GM08714 (cell line): ENCODE data around the gene CCDC88A.
"Not testable (repeated sequence)": the region's sequence is repeated elsewhere in the genome, so short reads cannot be mapped to it uniquely, and the experiment has no call there.

ENCODE experiments used
- H3K4me3 ChIP-seq: fragments of 200-500 bp; sonication (Bioruptor generic); 2 replicates; pipeline ENCODE4 v1.5.1; 2014; ENCODE audit warnings: mild to moderate bottlenecking, low read length, inconsistent platforms
- ZNF274 ChIP-seq: IDR thresholded peaks from 2 replicates; pipeline ENCODE4 v1.6.1; 2012; ENCODE audit warnings: mild to moderate bottlenecking, low read depth, low read length

Gene CCDC88A, protein sequence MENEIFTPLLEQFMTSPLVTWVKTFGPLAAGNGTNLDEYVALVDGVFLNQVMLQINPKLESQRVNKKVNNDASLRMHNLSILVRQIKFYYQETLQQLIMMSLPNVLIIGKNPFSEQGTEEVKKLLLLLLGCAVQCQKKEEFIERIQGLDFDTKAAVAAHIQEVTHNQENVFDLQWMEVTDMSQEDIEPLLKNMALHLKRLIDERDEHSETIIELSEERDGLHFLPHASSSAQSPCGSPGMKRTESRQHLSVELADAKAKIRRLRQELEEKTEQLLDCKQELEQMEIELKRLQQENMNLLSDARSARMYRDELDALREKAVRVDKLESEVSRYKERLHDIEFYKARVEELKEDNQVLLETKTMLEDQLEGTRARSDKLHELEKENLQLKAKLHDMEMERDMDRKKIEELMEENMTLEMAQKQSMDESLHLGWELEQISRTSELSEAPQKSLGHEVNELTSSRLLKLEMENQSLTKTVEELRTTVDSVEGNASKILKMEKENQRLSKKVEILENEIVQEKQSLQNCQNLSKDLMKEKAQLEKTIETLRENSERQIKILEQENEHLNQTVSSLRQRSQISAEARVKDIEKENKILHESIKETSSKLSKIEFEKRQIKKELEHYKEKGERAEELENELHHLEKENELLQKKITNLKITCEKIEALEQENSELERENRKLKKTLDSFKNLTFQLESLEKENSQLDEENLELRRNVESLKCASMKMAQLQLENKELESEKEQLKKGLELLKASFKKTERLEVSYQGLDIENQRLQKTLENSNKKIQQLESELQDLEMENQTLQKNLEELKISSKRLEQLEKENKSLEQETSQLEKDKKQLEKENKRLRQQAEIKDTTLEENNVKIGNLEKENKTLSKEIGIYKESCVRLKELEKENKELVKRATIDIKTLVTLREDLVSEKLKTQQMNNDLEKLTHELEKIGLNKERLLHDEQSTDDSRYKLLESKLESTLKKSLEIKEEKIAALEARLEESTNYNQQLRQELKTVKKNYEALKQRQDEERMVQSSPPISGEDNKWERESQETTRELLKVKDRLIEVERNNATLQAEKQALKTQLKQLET (N-terminal part only)

GRCh38 chr2:55419679-55420438 lies at the start of gene CCDC88A:
CCDC88A (minus strand) TSS chr2:55419856; CDS start chr2:55419079, 777 bp downstream.
- H3K4me3 ChIP-seq, result peak within 1 kb of the TSS; percentile 78
- no peak for TF ChIP-seq ZNF274

DNA sequence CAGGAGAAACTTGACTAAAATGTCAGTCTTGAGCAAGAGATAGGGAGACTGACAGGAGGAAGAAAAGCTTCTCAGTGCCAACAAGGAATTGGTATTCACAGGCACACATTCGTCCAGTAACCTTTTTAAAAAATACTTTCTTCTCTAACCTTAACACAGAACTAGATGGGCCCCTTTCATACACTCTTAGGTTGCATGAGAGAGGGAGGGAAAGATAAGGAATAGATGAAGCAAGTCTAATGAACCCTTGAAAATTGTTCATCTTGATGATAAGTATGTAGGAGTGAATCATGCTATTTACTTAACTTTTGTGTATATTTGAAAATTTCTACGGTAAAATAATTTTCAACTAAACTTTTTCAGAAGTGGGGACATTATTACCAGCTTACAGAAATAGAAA lies 42.0 kb upstream of the CCDC88A start:
- no peak for TF ChIP-seq ZNF274
- H3K4me3 ChIP-seq, result no peak overlapping the region

- TF ChIP-seq ZNF274, result no peak
- no peak overlapping the region for H3K4me3 ChIP-seq
Observed at GRCh38 chr2:55460562-55460961, 40.9 kb upstream of the CCDC88A start.

DNA sequence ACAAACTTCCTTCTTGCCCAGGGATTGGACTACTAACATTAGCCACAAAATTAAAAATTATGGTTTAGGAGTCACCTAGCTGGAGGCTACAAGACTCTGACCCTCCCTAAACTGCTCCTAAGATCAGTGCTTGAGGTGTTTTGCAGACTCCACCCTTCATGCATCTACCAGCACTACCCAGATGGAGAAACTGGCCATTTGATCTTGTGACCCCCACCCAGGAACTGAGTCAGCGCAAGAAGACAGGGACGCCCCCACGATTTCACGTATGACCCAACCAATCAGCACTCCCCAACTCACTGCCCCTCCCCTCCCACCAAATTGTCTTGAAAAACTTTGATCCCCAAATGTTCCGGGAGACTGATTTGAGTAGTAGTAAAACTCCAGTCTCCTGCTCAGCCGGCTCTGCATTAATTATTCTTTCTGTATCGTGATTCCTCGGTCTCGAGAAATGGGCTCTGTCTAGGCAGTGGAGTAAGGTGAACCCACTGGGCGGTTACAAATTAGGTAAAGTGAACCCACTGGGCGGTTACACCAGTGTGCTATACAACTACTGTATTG lies 40.1 kb upstream of the CCDC88A start:
- no peak for TF ChIP-seq ZNF274
- H3K4me3 ChIP-seq, result no peak overlapping the region

- no peak for TF ChIP-seq ZNF274
Observed at GRCh38 chr2:55459279-55459678, 39.6 kb upstream of the CCDC88A start.

DNA sequence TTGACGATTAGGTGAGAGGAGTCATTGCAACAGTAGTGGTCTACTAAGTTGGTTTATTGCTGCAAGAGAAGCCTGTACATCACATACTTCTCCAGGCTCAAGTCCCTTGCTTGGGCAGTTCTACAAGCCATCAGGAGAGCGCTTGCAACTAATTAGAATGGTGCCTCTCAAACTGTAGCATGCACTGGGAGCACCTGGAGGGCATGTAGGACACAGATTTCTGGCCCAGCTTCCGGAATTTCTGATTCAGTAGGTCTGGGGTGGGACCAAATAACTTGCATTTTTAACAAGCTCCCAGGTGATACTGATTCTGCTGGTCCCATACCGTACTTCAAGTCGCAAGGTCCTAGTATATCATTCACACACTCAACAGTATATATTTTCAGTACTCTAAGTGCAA lies 34.5 kb upstream of the CCDC88A start:
- TF ChIP-seq ZNF274, result no peak
- no peak overlapping the region for H3K4me3 ChIP-seq

More at GRCh38 chr2:55459279-55459678, 39.6 kb upstream of the CCDC88A start:
- H3K4me3 ChIP-seq, result no peak overlapping the region

- TF ChIP-seq ZNF274, result no peak
- H3K4me3 ChIP-seq, result no peak overlapping the region
Observed at GRCh38 chr2:55452879-55453278, 33.2 kb upstream of the CCDC88A start.

DNA sequence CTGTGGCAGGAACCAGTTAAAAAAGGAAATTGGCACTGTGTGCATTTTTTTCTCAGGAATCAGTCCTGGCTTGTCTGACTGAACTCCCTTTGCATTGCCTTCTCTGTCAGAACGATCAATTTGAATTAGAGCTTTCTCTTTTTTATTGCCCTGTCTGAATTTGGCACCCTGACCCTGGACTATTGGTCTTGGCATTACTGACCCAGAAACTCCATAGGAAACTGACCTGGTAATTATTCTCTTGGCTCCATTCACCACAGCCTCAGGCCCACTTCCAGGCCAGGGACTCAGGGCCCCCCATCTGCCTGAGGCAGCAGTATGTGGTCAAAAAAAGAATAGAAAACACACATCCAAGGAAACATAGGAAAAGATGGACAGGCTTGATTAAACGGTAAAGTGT lies 32.0 kb upstream of the CCDC88A start:
- TF ChIP-seq ZNF274, result no peak

DNA sequence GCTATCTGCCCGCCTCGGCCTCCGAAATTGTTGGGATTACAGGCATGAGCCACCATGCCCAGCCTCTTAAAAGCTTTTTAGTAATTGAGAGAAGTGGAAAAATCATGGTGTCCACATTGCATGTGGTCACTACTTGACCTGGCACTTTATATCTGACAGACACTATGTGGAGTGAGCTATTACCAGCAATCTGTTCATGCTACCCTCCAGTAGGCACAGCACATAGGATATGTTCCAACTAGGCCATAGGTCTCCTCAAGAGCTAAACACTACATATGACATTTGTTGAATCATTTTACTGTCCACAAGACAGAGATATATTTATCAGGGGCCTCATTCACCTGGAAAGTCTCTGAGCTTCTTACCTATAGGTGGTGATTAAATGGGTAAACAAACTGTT lies 30.4 kb upstream of the CCDC88A start:
- not testable (repeated sequence) for H3K4me3 ChIP-seq

More for the DNA sequence above, 32.0 kb upstream of the CCDC88A start:
- no peak overlapping the region for H3K4me3 ChIP-seq

- not testable (repeated sequence) for H3K4me3 ChIP-seq
Observed at GRCh38 chr2:55442045-55442760, 22.5 kb upstream of the CCDC88A start.

DNA sequence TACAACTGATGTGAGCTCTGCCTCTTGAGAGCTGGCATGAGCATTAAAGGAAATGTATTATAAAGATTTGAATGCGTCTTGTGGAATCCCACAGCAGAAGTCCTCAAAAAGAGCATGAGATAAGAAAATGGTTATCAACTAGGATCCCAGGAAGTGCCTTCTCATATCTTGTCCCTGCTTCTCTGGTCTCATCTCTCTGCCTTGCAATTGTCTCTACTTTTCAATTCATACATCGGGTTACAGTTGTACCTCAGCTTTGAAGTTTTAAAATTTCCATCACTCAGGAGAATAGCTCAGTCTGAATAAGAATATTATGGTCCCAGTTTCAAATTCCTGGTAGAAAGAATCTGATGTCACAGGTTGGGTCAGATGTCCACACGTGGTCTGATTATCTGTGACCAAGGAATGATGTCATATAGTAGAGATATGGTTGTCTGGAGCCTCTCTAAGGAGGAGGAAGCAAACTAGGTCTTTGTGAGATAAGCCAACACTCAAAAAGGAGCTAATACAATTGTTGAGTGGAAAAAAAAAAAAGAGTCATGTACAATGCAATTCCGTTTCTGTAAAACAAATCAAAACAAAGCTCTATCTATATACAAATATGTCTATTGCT lies 21.7 kb upstream of the CCDC88A start:
- H3K4me3 ChIP-seq, result no peak overlapping the region
- TF ChIP-seq ZNF274, result no peak

GRCh38 chr2:55439101-55439397 lies 19.4 kb upstream of the CCDC88A start:
- no peak overlapping the region for H3K4me3 ChIP-seq
- TF ChIP-seq ZNF274, result no peak
